Right atrium auricular region (tissue), 2 donors: ENCODE measurements around the gene EBF4. TPM values are rescaled to one million over a fixed set of nuclear protein-coding genes. Genes with fewer than 3 reads are reported as not detected.

Source experiments
- DNase-seq: peaks from one replicate; pipeline ENCODE4 v3.0.0-alpha.2; 2019; ENCODE audit warnings: low spot score
- H3K27ac ChIP-seq, 2 donors: fragments of 200-600 bp; sonication (generic); 1 replicate in 1 of 2; 2 replicates in 1 of 2; pipeline ENCODE4 v1.5.1; 2016 to 2019
- H3K27me3 ChIP-seq, 2 donors: fragments of 200-600 bp; sonication (generic); one replicate each; pipeline versions ENCODE4 v1.5.1 to v1.6.0; 2017 to 2019
- H3K36me3 ChIP-seq: fragments of 200-600 bp; sonication (generic); one replicate; pipeline ENCODE4 v1.5.1; 2016
- H3K4me1 ChIP-seq, 2 donors: fragments of 200-600 bp; sonication (generic); one replicate each; pipeline versions ENCODE4 v1.5.1 to v1.6.0; 2017 to 2019
- H3K4me3 ChIP-seq, 2 donors: fragments of 200-600 bp; sonication (generic); 1 replicate in 1 of 2; 2 replicates in 1 of 2; pipeline ENCODE4 v1.5.1; 2017 to 2019; ENCODE audit warnings: mild to moderate bottlenecking in 1 of 2, moderate library complexity in 1 of 2
- H3K9me3 ChIP-seq, 2 donors: fragments of 200-600 bp; sonication (generic); one replicate each; pipeline ENCODE4 v1.5.1; 2019
- CTCF ChIP-seq, 2 donors: fragments of 200-600 bp; sonication (generic); IDR thresholded peaks; one replicate each; pipeline ENCODE4 v1.5.1; 2019; ENCODE audit warnings: antibody characterized with exemption in 2 of 2
- total RNA-seq, 2 donors: library from RNA; depleted of rRNA; stranded (reverse); fragments of >200 nt; gene quantifications; one replicate each; pipeline ENCODE4 v1.1.0, GENCODE V29; 2016

EBF4 gene, protein sequence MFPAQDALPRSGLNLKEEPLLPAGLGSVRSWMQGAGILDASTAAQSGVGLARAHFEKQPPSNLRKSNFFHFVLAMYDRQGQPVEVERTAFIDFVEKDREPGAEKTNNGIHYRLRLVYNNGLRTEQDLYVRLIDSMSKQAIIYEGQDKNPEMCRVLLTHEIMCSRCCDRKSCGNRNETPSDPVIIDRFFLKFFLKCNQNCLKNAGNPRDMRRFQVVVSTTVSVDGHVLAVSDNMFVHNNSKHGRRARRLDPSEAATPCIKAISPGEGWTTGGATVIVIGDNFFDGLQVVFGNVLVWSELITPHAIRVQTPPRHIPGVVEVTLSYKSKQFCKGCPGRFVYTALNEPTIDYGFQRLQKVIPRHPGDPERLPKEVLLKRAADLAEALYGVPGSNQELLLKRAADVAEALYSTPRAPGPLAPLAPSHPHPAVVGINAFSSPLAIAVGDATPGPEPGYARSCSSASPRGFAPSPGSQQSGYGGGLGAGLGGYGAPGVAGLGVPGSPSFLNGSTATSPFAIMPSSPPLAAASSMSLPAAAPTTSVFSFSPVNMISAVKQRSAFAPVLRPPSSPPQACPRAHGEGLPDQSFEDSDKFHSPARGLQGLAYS
- 1 to 10 TPM; 2.5 to 8.5 TPM for total RNA-seq

- Histone ChIP-seq H3K4me1 (peaks cover 0 to 13% of the 10 kb centered on the region in 2 donors), H3K27me3 (no peaks in the 10 kb centered on the region), H3K36me3 (no peaks in the 10 kb centered on the region), H3K9me3 (no peaks in the 10 kb centered on the region), H3K27ac (peak within 1 kb of the TSS; percentile 73 to 75), H3K4me3 (peak within 1 kb of the TSS; percentile 43 to 61)
- DNase-seq: peak; percentile 69
- no peak for TF ChIP-seq CTCF (IDR thresholded peaks at IDR 0.05)
Observed at GRCh38 chr20:2692036-2692885, at the start of gene EBF4. EBF4 (plus strand) TSS chr20:2692780; CDS start chr20:2693646, 866 bp downstream.

DNA sequence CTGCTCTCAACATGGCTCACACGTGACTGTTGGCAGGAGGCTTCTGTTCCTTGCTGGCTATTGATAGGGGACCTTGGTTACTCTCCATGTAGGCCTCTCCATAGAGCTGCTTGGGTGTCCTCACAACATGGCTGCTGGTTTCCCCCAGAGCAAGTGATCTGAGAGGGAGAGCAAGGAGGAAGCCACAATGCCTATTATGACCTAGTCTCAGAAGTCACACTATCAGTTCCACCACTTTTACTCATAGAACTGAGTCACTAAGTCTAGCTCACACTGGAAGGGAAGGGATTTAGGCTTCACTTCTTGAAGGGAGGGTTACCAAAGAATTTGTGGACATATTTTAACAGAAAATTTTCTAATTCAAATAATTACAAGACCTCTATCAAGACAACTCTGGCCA, 48.9 kb upstream of the EBF4 start:
- Histone ChIP-seq H3K4me3 (no peak overlapping the region), H3K36me3 (no peaks in the 10 kb centered on the region), H3K9me3 (no peaks in the 10 kb centered on the region), H3K4me1 (no peaks in the 10 kb centered on the region), H3K27ac (no peak overlapping the region), H3K27me3 (no peaks in the 10 kb centered on the region)
- DNase-seq: no peak
- TF ChIP-seq CTCF (IDR thresholded peaks at IDR 0.05): no peak

- TF ChIP-seq CTCF (IDR thresholded peaks at IDR 0.05): no peak
- Histone ChIP-seq H3K4me3 (peak within 1 kb of the TSS; percentile 62 to 80), H3K36me3 (peaks cover 31% of the 10 kb centered on the region), H3K4me1 (peaks cover 0 to 22% of the 10 kb centered on the region in 2 donors), H3K27me3 (no peaks in the 10 kb centered on the region), H3K27ac (peak within 1 kb of the TSS; percentile 79 to 86), H3K9me3 (no peaks in the 10 kb centered on the region)
- peak; percentile 89 for DNase-seq
Observed at GRCh38 chr20:2651772-2652723, 40.5 kb upstream of the EBF4 start, which contains the start of gene NOP56. NOP56 (plus strand) TSS chr20:2652632; CDS start chr20:2652661, 29 bp downstream.

GRCh38 chr20:2652724-2653555, 39.6 kb upstream of the EBF4 start:
- Histone ChIP-seq H3K36me3 (peaks cover 40% of the 10 kb centered on the region), H3K27me3 (no peaks in the 10 kb centered on the region), H3K4me3 (peak overlapping the region; percentile 62 to 80), H3K27ac (peak overlapping the region; percentile 79 to 86), H3K4me1 (peaks cover 0 to 22% of the 10 kb centered on the region in 2 donors), H3K9me3 (no peaks in the 10 kb centered on the region)
- no peak for DNase-seq
- TF ChIP-seq CTCF (IDR thresholded peaks at IDR 0.05): no peak
